Measurements from ENCODE around the gene PABPN1L. TPM values are rescaled to one million over a fixed set of nuclear protein-coding genes. Genes with fewer than 3 reads are reported as not detected.

The PABPN1L gene
- total and polyA plus RNA-seq, 10 of the 15 experiments (the other 5 are each of a cell fraction or from before 2014, with no cell fraction given), result not detected

GRCh38 chr16:88856828-88857727 is 9.4 kb downstream of the PABPN1L start, which contains the start of the genes GALNS and TRAPPC2L (continued):
- peak; percentile 75 for TF ChIP-seq POLR2AphosphoS2 (IDR thresholded peaks at IDR 0.05; ENCODE audit: low read depth, low read length)
- TF ChIP-seq MTA2 (IDR thresholded peaks at IDR 0.05; ENCODE audit: low read depth), result no peak
- TF ChIP-seq TCF3 (IDR thresholded peaks at IDR 0.05; ENCODE audit: borderline replicate concordance, insufficient read depth, low read depth, low read length), result peak; percentile 64; the same call in 1 of the 2 replicates
- no peak for TF ChIP-seq KLF5 (IDR thresholded peaks at IDR 0.05; ENCODE audit: partially characterized antibody)
- peak; percentile 65 for TF ChIP-seq IKZF1 (conservative IDR thresholded peaks at IDR 0.05)
- TF ChIP-seq E2F8 (IDR thresholded peaks at IDR 0.05; ENCODE audit: low read depth, partially characterized antibody), result no peak
- TF ChIP-seq POLR2AphosphoS5 (IDR thresholded peaks at IDR 0.05; ENCODE audit: low read length), result peak; percentile 85
- peak; percentile 97 for TF ChIP-seq YY1 (IDR thresholded peaks at IDR 0.05; ENCODE audit: low read depth, low read length)
- TF ChIP-seq TAF1 (IDR thresholded peaks at IDR 0.05; ENCODE audit: borderline replicate concordance, low read depth, low read length), result peak; percentile 87
